AG10803 (cell line): ENCODE measurements around the gene NCEH1.
A peak's percentile ranks its signal among the peaks of the same experiment; 100 is the strongest.

ENCODE experiments used
- DNase-seq: peaks from one replicate; pipeline ENCODE4 v3.0.0; 2010; ENCODE audit warnings: low read depth
- H3K4me3 ChIP-seq: 2 replicates; pipeline ENCODE4 v1.5.1; 2011; ENCODE audit warnings: mild to moderate bottlenecking, low read length, control low read depth
- CTCF ChIP-seq: conservative IDR thresholded peaks from 2 replicates; pipeline ENCODE4 v1.5.1; 2011; ENCODE audit warnings: mild to moderate bottlenecking, low read length, control low read depth, inconsistent platforms

The NCEH1 gene

GRCh38 chr3:172690936-172691335 is 19.9 kb downstream of the NCEH1 start:
- H3K4me3 ChIP-seq: no peak overlapping the region

GRCh38 chr3:172688588-172688987 is 22.3 kb downstream of the NCEH1 start:
- H3K4me3 ChIP-seq: no peak overlapping the region
- no peak for DNase-seq
- TF ChIP-seq CTCF: no peak

More at GRCh38 chr3:172690936-172691335, 19.9 kb downstream of the NCEH1 start:
- no peak for TF ChIP-seq CTCF
- no peak for DNase-seq

- peak; percentile 36 for DNase-seq
- TF ChIP-seq CTCF: no peak
- no peak overlapping the region for H3K4me3 ChIP-seq
Observed at GRCh38 chr3:172687501-172687900, 23.4 kb downstream of the NCEH1 start.

GRCh38 chr3:172685331-172686214 is 25.3 kb downstream of the NCEH1 start:
- no peak overlapping the region for H3K4me3 ChIP-seq
- DNase-seq: peak; percentile 56
- no peak for TF ChIP-seq CTCF

- peak; percentile 83 for DNase-seq
- TF ChIP-seq CTCF: no peak
- H3K4me3 ChIP-seq: no peak overlapping the region
Observed at GRCh38 chr3:172680684-172681083, 30.2 kb downstream of the NCEH1 start.

- no peak for DNase-seq
- no peak for TF ChIP-seq CTCF
- H3K4me3 ChIP-seq: no peak overlapping the region
Observed at GRCh38 chr3:172679599-172679998, 31.3 kb downstream of the NCEH1 start.

GRCh38 chr3:172678068-172678467 is 32.8 kb downstream of the NCEH1 start:
- no peak overlapping the region for H3K4me3 ChIP-seq
- TF ChIP-seq CTCF: no peak
- peak; percentile 24 for DNase-seq
